GM12892 (cell line): Measurements from ENCODE around the gene EDA.

ENCODE experiments used
- DNase-seq: peaks from one replicate; pipeline ENCODE4 v3.0.0; 2011; ENCODE audit not compliant: insufficient read length
- FAIRE-seq: peaks from 2 replicates; lab custom pipeline; 2011; peaks lifted over from hg19 to GRCh38; lab: Jason Lieb, UNC
- POLR2A ChIP-seq: IDR thresholded peaks from 2 replicates; pipeline ENCODE4 v1.6.1; 2011; ENCODE audit warnings: low read depth, low read length, control low read depth
- POLR2AphosphoS5 ChIP-seq: IDR thresholded peaks from 2 replicates; pipeline ENCODE4 v1.6.1; 2011; ENCODE audit warnings: low read depth, low read length, control low read depth
- TAF1 ChIP-seq: IDR thresholded peaks from 2 replicates; pipeline ENCODE4 v1.6.1; 2011; ENCODE audit warnings: low read depth, mild to moderate bottlenecking, control low read depth, low read length, borderline replicate concordance

EDA gene

DNA sequence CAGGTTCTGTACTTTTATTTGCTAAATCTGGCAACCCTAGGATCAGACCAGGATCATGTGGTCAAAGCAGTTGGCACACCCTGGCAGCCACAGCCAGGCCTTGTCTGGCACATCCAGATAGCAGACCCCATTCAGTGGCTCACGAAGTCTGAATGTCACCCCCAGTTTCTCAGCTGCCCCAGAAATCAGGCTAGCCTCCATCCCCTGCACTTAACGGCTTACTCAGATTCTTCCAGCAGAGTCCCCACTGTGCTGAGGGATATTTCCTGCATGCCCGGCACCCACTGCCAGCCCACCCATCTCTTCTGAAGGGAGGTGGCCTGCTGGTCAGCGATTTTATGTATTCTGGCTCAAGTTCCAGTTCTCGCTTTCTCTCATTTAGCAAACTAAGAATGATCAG, 438.5 kb downstream of the EDA start:
- DNase-seq (no peak), FAIRE-seq (no peak)
- TF ChIP-seq POLR2AphosphoS5 (no peak), POLR2A (no peak), TAF1 (no peak)

GRCh38 chrX:70062076-70062475, 446.2 kb downstream of the EDA start, which contains the start of gene OTUD6A:
OTUD6A (plus strand) TSS chrX:70062457; CDS start chrX:70062525, 68 bp downstream.
- FAIRE-seq (no peak), DNase-seq (no peak)

DNA sequence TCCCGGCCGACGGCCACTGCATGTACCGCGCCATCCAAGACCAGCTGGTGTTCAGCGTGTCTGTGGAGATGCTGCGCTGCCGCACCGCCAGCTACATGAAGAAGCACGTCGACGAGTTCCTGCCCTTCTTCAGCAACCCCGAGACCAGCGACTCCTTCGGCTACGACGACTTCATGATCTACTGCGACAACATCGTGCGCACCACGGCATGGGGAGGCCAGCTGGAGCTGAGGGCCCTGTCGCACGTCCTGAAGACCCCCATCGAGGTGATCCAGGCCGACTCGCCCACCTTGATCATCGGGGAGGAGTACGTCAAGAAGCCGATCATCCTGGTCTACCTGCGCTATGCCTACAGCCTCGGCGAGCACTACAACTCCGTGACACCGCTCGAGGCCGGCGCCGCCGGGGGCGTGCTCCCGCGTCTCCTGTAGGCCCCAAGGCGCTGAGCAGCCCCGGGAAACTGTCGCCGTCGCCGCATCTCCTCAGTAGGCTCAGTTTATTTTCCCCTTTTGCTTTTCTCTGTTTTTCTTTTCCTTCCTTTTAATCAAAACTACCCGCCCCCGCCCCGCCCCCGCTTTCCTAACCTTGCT, 447.1 kb downstream of the EDA start:
- FAIRE-seq (no peak), DNase-seq (no peak)
- TF ChIP-seq POLR2AphosphoS5 (no peak), TAF1 (no peak), POLR2A (no peak)

More at GRCh38 chrX:70062076-70062475, 446.2 kb downstream of the EDA start, which contains the start of gene OTUD6A:
- no peak for TF ChIP-seq POLR2AphosphoS5
- no peak for TF ChIP-seq TAF1
- no peak for TF ChIP-seq POLR2A

DNA sequence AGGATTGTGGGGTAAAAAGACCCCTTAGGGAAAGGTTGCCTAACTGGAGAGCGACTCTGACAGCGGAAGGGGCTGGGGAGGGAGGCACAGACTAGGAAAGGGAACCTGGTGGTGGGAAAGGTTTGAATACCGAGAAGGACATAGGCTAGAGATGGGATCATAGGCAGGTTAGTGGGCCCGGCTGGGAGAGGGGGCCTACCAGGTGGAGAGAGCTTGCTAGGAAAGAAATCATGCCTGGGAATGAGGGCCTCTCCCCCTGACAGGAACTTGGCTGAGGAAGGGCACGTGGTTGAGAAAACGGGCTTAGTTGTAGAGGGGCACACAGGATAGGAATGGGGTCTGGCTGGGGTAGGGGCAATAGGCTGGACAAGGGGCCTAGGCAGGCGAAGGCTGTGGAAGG, 450.7 kb downstream of the EDA start:
- FAIRE-seq = no peak
- TF ChIP-seq POLR2AphosphoS5 = no peak
- no peak for TF ChIP-seq POLR2A
- no peak for TF ChIP-seq TAF1
- no peak for DNase-seq

DNA sequence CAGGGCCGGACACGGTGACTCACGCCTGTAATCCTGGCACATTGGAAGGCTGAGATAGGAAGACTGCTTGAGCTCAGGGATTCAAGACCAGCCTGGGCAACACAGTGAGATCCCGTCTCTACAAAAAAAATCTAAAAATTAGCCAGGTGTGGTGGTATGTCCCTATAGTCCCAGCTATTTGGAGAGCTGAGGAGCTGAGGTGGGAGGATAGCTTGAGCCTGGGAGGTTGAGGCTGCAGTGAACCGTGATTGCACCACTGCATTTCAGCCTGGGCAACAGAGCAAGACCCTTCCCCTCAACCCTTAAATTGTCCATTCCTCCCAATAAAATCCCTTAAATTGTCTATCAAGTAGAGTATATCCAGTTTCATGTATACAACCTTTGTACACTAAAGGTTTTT, 463.4 kb downstream of the EDA start:
- TF ChIP-seq POLR2A = no peak
- TF ChIP-seq POLR2AphosphoS5 = no peak
- no peak for TF ChIP-seq TAF1
- FAIRE-seq (no peak), DNase-seq (no peak)

DNA sequence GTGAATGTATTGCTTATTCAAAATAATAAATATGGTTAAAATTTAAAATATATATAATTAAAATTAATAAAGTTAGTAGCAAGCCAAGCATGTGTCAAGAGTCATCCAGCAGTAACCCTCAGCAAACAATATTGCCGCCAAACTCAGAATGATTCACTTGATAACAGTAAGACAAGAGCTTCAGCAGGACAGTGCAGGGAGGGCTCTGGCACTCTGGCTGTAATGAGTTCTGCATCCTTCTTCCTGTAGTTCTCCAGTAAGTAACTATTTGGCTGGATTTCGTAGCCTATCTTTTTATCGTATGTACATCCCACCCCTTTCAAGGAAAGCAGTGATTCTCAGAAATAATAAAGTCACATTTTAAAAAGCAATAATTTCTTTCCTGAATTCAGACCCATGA, 464.0 kb downstream of the EDA start:
- FAIRE-seq (no peak), DNase-seq (no peak)
- no peak for TF ChIP-seq POLR2AphosphoS5

DNA sequence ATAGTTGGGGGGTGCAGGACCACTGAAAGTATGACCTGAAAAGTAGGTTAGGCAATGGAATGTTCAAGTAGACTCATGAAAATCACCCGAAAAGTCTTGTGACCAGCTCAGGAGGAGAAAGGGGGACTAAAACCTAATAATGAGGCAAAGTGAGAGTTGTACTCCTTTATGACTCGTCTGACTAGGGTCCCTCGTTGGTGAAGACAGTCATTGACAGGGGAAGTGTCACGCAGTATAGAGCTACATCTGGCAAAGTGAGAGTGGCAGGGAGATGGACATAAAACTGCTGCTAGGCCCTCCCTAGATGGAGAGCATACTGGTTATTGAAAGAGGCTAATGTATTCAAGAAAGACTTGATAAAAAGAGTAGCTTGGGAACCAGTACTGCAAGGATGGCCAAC, 466.8 kb downstream of the EDA start:
- DNase-seq (no peak), FAIRE-seq (no peak)
- TF ChIP-seq POLR2A (no peak), POLR2AphosphoS5 (no peak), TAF1 (no peak)

DNA sequence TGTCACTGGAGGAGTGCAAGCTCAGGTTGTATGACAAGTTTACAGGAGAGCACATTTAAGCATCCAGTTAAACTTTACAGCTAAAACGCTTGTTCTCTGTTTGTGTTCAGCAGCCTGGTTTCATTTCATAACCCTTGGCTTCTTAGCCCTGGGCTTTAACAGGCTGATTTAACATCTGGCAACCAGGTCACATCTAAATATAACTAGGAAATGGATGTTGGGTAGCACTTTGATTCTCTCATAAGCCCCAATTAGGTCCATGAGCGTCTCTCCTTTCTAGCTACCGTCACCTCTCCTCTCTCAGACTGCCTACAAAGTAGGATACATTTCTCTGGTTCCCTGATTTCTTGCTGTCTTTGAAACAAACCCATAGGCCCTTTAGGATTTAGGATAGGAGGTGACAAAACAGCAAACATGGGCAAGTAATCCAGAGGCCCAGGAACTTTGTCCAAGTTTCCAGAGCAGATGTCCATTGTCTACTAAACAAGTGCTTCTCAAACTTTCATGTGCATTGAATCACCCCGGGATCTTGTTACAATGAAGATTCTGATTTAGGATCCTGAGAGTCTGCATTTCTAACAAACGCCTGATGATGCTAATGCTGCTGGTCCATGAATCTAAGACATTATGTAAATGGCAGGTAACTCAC, 468.8 kb downstream of the EDA start:
- DNase-seq = no peak
- no peak for FAIRE-seq
- TF ChIP-seq POLR2AphosphoS5 (no peak), POLR2A (no peak), TAF1 (no peak)

DNA sequence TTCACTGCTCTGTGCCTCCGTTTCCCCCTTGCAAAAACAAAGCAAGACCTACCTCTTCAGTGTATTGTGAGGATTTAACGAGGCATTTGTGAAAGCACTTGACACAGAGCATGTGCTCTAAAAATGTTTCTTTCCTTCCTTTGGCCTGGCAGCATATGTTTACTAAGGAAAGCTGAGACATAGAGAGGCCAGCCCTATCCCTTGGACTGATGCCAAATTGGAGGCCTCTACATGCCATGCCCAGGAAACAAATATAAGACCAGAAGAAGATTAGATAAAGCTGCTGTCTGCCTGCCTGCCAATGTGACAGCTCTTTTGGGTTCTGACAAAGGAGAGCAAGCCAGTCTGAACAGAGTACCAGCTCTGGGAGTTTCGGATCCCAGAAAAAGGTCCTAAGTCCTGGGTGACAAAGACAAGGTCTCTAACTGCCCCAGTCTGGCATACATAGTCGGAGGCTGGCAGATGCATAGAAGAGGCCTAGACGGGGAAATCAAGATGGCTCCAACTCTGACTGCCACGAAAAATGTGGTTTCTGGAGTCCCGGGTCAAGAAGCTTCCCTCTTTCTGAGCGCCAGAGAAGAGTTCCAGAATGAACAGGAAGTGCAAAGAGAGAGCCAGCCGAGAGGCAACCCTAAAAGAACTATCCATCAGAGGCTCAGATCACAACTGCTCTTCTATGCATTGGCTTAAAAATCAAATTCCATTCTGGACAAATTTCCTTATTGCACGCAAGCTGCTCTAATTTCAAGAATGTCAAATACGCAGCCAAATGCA, 472.1 kb downstream of the EDA start:
- no peak for TF ChIP-seq POLR2AphosphoS5
- no peak for TF ChIP-seq POLR2A
- TF ChIP-seq TAF1 = no peak
- no peak for FAIRE-seq
- no peak for DNase-seq

DNA sequence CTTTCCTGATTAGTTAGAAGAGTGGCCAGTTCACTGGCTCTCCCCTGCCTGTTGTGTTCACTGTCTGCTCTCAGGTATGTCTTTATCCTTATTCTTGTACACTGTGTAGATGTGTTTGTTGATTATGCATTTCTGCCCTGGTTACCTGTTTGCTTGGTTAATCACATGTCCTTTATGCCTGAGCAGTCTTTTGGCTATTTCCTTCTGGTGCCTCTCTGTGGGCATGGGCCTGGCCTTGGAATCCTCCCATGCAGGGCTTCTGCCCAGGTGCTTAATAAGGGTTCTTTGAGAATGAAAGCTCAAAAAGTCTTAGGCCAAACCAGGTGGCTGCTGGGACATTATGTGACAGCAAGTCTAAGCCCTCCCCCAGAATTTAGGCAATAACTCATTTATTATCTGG, 472.8 kb downstream of the EDA start:
- DNase-seq = no peak
- no peak for FAIRE-seq
- no peak for TF ChIP-seq TAF1
- no peak for TF ChIP-seq POLR2AphosphoS5
- no peak for TF ChIP-seq POLR2A
